Activated T-cell treated with anti-CD3 and anti-CD28 coated beads, Interleukin-2, amount 50 U/mL, for 24 hours (primary cell): ENCODE measurements around the gene ZCCHC24.

Experiments used
- DNase-seq: peaks from one replicate; pipeline ENCODE4 v3.0.0-alpha.2; 2020
- H3K27ac Mint-ChIP-seq: 2 replicates; pipeline ENCODE4 v1.8.0; 2020; ENCODE audit warnings: mild to moderate bottlenecking, mixed read lengths
- H3K27me3 Mint-ChIP-seq: 2 replicates; pipeline ENCODE4 v1.8.0; 2020; ENCODE audit warnings: mixed read lengths
- H3K36me3 Mint-ChIP-seq: 2 replicates; pipeline ENCODE4 v1.8.0; 2020; ENCODE audit warnings: low read depth, mixed read lengths
- H3K4me1 Mint-ChIP-seq: 2 replicates; pipeline ENCODE4 v1.8.0; 2020; ENCODE audit warnings: low read depth, mixed read lengths
- H3K4me3 Mint-ChIP-seq: 2 replicates; pipeline ENCODE4 v1.8.0; 2020; ENCODE audit warnings: mild to moderate bottlenecking, moderate library complexity, mixed read lengths
- H3K9me3 Mint-ChIP-seq: 2 replicates; pipeline ENCODE4 v1.8.0; 2020; ENCODE audit warnings: mixed read lengths

Gene ZCCHC24

DNA sequence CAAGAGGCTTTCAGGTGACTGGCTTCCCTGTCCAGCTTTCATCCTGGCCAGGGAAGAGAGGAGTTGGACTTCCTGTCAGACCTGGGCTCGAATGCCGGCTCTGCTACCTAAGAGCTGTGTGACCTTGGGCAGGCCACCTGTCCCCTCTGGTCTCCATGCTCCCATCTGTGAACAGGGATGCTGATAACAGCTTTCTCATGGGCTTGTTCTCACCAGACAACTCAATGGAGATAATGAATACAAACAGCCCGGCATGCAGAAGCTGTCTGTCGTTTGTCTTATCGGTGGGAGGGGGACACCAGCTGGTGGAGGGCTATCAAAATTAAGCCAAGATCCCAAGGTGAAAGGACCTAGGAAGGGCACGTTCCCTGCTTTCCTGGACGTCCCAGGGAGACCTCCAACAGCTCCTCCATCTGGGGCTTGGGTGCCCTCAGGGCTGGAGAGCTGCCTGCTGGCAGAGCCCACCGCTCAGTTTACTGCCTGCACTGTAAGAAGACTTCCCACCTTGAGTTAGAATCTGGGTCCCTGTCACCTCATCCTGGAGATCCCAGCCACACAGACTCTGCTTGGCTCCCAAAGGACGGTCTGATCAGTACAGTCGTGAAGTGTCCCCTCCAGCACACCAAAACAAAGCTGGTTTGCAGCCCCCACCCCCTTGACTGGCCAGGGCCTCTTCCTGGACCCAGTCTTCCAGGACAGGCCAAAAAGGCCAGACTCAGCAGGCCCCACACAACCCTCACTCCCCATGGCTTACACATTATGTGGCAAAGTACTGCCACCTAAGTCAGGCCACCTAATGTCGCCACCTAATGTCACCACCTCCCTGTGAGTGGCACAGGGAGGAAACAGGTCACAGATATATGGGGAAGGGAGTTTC, 57.2 kb downstream of the ZCCHC24 start:
- H3K27ac Mint-ChIP-seq = no peak overlapping the region
- no peaks in the 10 kb centered on the region for H3K4me1 Mint-ChIP-seq
- H3K4me3 Mint-ChIP-seq = no peak overlapping the region
- H3K27me3 Mint-ChIP-seq = no peaks in the 10 kb centered on the region
- peak; percentile 14 for DNase-seq
- no peaks in the 10 kb centered on the region for H3K36me3 Mint-ChIP-seq
- no peaks in the 10 kb centered on the region for H3K9me3 Mint-ChIP-seq

- Mint-ChIP-seq H3K27me3 (no peaks in the 10 kb centered on the region), H3K4me3 (no peak overlapping the region), H3K36me3 (no peaks in the 10 kb centered on the region), H3K4me1 (no peaks in the 10 kb centered on the region), H3K27ac (no peak overlapping the region), H3K9me3 (no peaks in the 10 kb centered on the region)
- DNase-seq = no peak
Observed at GRCh38 chr10:79387466-79387973, 57.9 kb downstream of the ZCCHC24 start.

DNA sequence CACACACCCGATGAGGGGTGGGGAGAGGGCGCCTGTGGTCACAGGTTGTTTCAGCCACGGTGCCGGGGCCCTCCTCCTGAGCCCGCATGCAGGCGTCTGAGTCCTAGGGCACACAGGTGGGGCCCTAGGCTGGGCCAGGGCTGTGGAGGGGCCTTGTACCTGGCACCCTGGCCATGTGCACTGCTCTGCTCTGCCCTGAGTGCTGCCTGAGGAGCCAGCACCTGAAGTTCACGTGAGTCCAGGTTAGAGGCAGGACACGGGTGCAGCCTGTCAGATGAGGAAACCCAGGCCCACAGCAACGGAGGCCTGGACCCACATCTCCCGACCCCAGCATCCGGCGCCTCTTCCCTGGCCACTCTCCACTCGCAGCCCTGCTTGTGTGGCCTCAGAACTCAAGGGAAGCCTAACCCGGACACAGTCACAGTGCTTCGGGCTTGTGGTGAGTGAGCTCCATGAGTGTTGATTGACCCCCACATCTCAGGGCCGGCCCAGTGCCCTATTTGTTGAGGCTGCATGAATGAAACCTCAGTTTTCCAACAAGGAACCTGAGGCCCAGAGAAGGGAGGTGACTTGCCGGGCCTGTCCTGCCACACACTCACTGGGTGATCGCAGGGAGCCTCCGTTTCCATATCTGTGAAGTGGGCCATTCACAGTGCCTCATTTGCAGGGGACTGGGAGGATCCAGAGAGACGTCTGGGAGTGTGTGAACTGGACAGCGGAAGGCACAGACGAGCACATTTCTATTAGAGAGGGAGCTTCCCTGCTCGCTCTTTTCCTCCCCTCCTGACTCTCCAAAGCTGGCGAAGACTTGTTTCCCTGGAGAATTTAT, 58.6 kb downstream of the ZCCHC24 start:
- H3K4me3 Mint-ChIP-seq = no peak overlapping the region
- H3K27me3 Mint-ChIP-seq = no peaks in the 10 kb centered on the region
- H3K36me3 Mint-ChIP-seq = no peaks in the 10 kb centered on the region
- H3K4me1 Mint-ChIP-seq = no peaks in the 10 kb centered on the region
- H3K27ac Mint-ChIP-seq = no peak overlapping the region
- no peaks in the 10 kb centered on the region for H3K9me3 Mint-ChIP-seq
- DNase-seq = peak; percentile 27

DNA sequence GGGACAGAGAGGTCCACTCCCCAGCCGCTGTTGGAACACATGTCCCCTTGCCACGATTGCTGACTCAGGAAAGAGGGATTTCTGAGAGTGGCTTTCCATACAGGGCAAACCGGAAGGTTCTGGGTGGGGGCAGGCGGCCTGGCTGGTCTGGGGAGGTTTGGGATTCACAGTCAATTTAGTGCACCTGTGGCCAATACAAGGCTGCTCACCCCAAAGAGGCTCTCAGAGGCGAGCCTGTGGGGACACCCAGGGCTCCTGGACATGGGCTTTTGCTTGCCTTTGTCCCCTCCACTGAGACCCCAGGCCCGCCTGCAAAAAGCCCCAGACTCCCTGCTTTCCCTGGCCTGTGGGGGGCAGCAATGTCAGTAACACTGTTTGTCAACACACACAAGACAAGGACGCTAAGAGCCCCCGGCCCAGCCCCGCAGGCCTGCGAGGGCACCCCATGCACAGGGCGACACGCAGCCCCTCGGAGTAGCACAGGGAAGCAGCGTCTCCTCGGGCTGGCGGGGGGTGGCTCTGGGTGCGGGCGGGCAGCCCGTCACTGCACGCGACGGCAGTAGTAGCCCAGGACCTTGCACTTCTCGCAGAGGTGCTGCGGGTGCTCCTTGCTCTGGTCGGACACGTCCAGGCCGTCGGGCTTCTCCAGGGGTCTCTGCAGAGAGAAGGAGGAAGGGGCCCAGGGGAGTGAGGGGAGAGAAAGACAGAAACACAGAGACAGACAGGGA, 59.5 kb downstream of the ZCCHC24 start:
- peak; percentile 21 for DNase-seq
- Mint-ChIP-seq H3K36me3 (no peaks in the 10 kb centered on the region), H3K9me3 (no peaks in the 10 kb centered on the region), H3K27ac (no peak overlapping the region), H3K27me3 (no peaks in the 10 kb centered on the region), H3K4me3 (no peak overlapping the region), H3K4me1 (no peaks in the 10 kb centered on the region)

GRCh38 chr10:79385392-79385795, 60.0 kb downstream of the ZCCHC24 start:
- Mint-ChIP-seq H3K27ac (no peak overlapping the region), H3K4me3 (no peak overlapping the region), H3K27me3 (no peaks in the 10 kb centered on the region), H3K9me3 (no peaks in the 10 kb centered on the region), H3K4me1 (no peaks in the 10 kb centered on the region), H3K36me3 (no peaks in the 10 kb centered on the region)
- DNase-seq = no peak

DNA sequence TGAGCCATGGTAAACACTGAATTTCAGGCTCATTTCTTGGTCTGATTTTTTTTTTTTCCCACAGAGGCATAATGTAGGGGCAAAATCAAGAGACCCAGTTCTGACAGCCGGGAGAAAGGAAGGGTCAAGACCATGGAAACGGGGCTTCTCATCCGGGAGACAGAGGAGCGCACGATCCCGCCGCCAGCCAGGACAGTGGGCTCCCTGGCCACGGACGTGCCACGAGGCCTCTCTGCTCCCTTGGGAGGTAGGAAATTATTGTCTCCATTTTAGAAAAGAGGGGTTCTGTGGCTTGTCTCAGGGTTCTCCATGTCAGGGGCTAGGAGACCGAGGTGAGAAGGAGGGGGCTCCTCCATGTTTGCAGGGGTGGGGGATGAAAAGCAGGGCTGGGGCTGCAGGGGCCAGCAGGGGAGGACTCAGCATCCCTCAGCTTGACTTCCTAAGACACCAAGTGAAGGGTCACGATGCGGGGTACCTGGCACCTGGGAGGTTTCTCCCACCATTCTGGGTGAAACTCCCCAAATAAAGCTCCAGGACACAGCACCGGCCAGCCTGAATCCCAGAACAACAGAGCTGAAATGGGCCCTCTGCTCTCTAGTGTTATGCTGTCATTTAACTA, 60.5 kb downstream of the ZCCHC24 start:
- Mint-ChIP-seq H3K27ac (no peak overlapping the region), H3K9me3 (no peaks in the 10 kb centered on the region), H3K36me3 (no peaks in the 10 kb centered on the region), H3K27me3 (no peaks in the 10 kb centered on the region), H3K4me3 (no peak overlapping the region), H3K4me1 (no peaks in the 10 kb centered on the region)
- no peak for DNase-seq

DNA sequence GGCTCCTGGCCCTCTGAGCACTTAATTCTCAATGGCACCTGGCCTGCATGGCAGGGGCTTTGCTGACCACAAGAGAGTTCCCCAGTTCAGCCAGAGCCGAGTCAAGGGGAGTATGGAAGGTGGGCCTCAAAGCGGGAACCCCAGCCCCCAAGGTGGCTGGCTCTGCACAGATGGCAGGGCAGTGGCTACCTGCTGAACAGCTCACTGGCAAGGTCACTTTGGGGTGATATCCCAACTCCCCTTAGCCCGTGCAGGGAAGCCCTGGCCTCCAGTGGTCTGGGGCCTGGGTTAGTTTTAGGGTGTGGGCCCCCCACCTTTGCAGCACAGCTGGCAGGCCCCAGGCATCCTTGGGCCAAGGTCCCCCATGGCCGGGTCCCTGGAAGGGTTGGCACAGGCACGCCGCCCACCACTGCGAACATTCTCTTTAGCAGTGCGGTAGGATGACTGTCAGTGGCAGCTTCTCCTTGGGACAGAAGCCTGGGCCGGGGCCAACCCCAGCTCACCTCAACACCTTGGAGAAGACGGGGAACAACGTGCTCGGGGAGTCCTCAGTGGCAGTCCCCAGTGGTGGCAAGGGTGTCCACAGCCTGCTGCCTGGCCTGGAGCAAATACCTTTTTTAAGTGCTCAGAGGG, 61.3 kb downstream of the ZCCHC24 start:
- Mint-ChIP-seq H3K27me3 (no peaks in the 10 kb centered on the region), H3K27ac (no peak overlapping the region), H3K36me3 (no peaks in the 10 kb centered on the region), H3K9me3 (no peaks in the 10 kb centered on the region), H3K4me1 (no peaks in the 10 kb centered on the region), H3K4me3 (no peak overlapping the region)
- DNase-seq = peak; percentile 25

DNA sequence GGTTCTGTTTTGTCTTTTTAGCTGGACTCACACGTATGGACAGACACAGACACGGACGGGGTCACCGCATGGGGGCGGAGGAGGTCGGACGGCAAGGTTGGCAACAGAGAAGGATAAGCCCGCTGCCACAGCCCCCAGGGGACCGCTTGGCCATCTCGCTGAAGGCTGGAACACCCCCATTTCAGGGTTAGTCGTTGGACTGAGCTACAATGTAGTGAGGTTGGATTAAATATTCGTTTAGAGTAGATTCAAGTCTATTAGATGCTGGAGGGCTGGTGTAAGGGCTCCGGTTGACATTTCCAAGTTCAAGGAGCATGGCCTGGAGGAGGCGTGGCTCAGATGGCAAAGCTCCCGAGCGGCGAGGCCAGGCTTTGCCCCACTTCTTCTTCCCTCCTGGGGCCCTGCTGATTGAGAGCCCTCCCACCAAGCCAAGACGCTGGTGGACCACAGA, 62.9 kb downstream of the ZCCHC24 start:
- H3K9me3 Mint-ChIP-seq = no peaks in the 10 kb centered on the region
- H3K36me3 Mint-ChIP-seq = no peaks in the 10 kb centered on the region
- no peak overlapping the region for H3K27ac Mint-ChIP-seq
- H3K27me3 Mint-ChIP-seq = no peaks in the 10 kb centered on the region
- no peaks in the 10 kb centered on the region for H3K4me1 Mint-ChIP-seq
- DNase-seq = no peak
- no peak overlapping the region for H3K4me3 Mint-ChIP-seq

- no peak overlapping the region for H3K27ac Mint-ChIP-seq
- H3K9me3 Mint-ChIP-seq = no peaks in the 10 kb centered on the region
- no peaks in the 10 kb centered on the region for H3K36me3 Mint-ChIP-seq
- H3K4me3 Mint-ChIP-seq = no peak overlapping the region
- no peaks in the 10 kb centered on the region for H3K4me1 Mint-ChIP-seq
- H3K27me3 Mint-ChIP-seq = no peaks in the 10 kb centered on the region
- no peak for DNase-seq
Observed at GRCh38 chr10:79381804-79382221, 63.6 kb downstream of the ZCCHC24 start.

DNA sequence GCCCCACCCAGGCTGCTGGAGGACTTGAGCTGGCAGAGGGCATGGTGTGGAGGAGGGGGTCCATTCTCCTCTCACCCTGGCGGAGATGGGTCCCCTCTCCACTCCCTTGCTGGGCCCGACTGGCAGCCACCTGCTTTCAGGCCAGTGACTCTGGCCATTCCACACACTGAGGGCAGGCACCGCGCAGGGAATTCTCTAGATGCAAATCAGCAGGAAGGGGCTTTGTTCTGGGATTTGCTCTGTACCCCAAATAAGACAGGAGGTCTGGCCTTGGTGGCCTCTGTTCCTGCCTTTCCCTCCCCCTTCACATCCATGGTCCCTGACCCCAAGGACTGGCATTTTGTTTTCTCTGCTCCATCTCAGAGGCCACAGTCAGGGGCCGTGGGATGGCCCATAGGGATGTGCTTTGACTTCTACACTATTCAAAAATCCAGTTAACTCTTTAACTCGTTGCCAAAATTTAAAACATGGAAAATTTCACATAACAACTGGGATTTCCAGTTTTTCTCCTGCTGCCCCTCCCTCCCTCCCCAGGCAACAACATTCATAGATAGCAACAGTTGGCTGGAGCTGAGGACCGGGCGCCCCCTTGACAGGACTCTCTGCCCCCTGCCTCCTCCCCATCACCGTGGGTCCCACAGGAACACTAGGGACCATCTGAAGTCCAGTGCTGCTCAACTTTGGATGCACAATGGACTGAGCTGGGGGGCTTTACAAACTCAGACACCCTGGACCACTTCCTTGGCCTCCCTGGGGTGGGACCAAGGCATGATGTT, 64.3 kb downstream of the ZCCHC24 start:
- DNase-seq = peak; percentile 25
- H3K27ac Mint-ChIP-seq = no peak overlapping the region
- H3K4me1 Mint-ChIP-seq = no peaks in the 10 kb centered on the region
- no peaks in the 10 kb centered on the region for H3K27me3 Mint-ChIP-seq
- no peaks in the 10 kb centered on the region for H3K36me3 Mint-ChIP-seq
- H3K9me3 Mint-ChIP-seq = no peaks in the 10 kb centered on the region
- no peak overlapping the region for H3K4me3 Mint-ChIP-seq

- no peaks in the 10 kb centered on the region for H3K27me3 Mint-ChIP-seq
- H3K4me1 Mint-ChIP-seq = no peaks in the 10 kb centered on the region
- H3K36me3 Mint-ChIP-seq = no peaks in the 10 kb centered on the region
- no peaks in the 10 kb centered on the region for H3K9me3 Mint-ChIP-seq
- no peak overlapping the region for H3K4me3 Mint-ChIP-seq
- DNase-seq = peak; percentile 13
- H3K27ac Mint-ChIP-seq = no peak overlapping the region
Observed at GRCh38 chr10:79380125-79380945, 65.1 kb downstream of the ZCCHC24 start.

- no peaks in the 10 kb centered on the region for H3K36me3 Mint-ChIP-seq
- H3K4me3 Mint-ChIP-seq = no peak overlapping the region
- peaks cover 3% of the 10 kb centered on the region for H3K4me1 Mint-ChIP-seq
- no peaks in the 10 kb centered on the region for H3K27me3 Mint-ChIP-seq
- H3K9me3 Mint-ChIP-seq = no peaks in the 10 kb centered on the region
- no peak overlapping the region for H3K27ac Mint-ChIP-seq
- peak; percentile 22 for DNase-seq
Observed at GRCh38 chr10:79379512-79380124, 65.8 kb downstream of the ZCCHC24 start.
